Stimulated activated CD4-positive, alpha-beta T cell treated with anti-CD3 and anti-CD28 coated beads, TNF-alpha, amount 100 ng/mL, for 24 hours (primary cell): ENCODE data around the gene FAM83E.
"Not testable (repeated sequence)": the region's sequence is repeated elsewhere in the genome, so short reads cannot be mapped to it uniquely, and the experiment has no call there.

Source experiments
- DNase-seq, 3 experiments: peaks; one replicate each; pipeline ENCODE4 v3.0.0-alpha.2; 2020; ENCODE audit warnings: low read depth in 3 of 3

FAM83E gene

GRCh38 chr19:48641850-48642249, 27.0 kb upstream of the FAM83E start:
- DNase-seq, result no peak

GRCh38 chr19:48639483-48640375, 24.9 kb upstream of the FAM83E start:
- DNase-seq, result no peak

- no peak for DNase-seq
Observed at GRCh38 chr19:48638831-48639381, 24.0 kb upstream of the FAM83E start.

- DNase-seq, result peak in 2 of 3 experiments; percentile 63 to 68
Observed at GRCh38 chr19:48637948-48638830, 23.3 kb upstream of the FAM83E start.

GRCh38 chr19:48637449-48637947, 22.6 kb upstream of the FAM83E start:
- DNase-seq, result peak; percentile 98 to 99 (median 99)

- no peak for DNase-seq
Observed at GRCh38 chr19:48636859-48637448, 22.1 kb upstream of the FAM83E start, which contains the start of gene DBP. Gene DBP, minus strand, starts transcription at chr19:48637379. Its CDS starts 385 bp downstream, at chr19:48636994.

- DNase-seq, result no peak
Observed at GRCh38 chr19:48635966-48636858, 21.3 kb upstream of the FAM83E start.

GRCh38 chr19:48635263-48635965, 20.5 kb upstream of the FAM83E start:
- DNase-seq, result peak in 2 of 3 experiments; percentile 62 to 72

GRCh38 chr19:48634424-48635262, 19.8 kb upstream of the FAM83E start:
- peak; percentile 84 to 96 (median 91) for DNase-seq

- DNase-seq, result no peak
Observed at GRCh38 chr19:48634036-48634342, 19.1 kb upstream of the FAM83E start.

GRCh38 chr19:48633148-48634035, 18.5 kb upstream of the FAM83E start:
- no peak for DNase-seq

- no peak for DNase-seq
Observed at GRCh38 chr19:48632692-48633147, 17.8 kb upstream of the FAM83E start.

- DNase-seq, result not testable (repeated sequence)
Observed at GRCh38 chr19:48632286-48632685, 17.4 kb upstream of the FAM83E start.

- no peak for DNase-seq
Observed at GRCh38 chr19:48631225-48631624, 16.3 kb upstream of the FAM83E start.

GRCh38 chr19:48630296-48631063, 15.6 kb upstream of the FAM83E start:
- DNase-seq, result no peak

GRCh38 chr19:48629599-48630295, 14.9 kb upstream of the FAM83E start:
- DNase-seq, result no peak

- DNase-seq, result no peak
Observed at GRCh38 chr19:48629297-48629598, 14.4 kb upstream of the FAM83E start.
